Measurements from ENCODE around the gene BMP15.

GRCh38 chrX:50962156-50962555, 51.6 kb downstream of the BMP15 start:
- no peak for TF ChIP-seq CTCF (IDR thresholded peaks at IDR 0.05)
- TF ChIP-seq POLR2A (IDR thresholded peaks at IDR 0.05): no peak
